Measurements from ENCODE around the gene ST6GALNAC3. TPM values are rescaled to one million over a fixed set of nuclear protein-coding genes. Genes with fewer than 3 reads are reported as not detected.

Gene ST6GALNAC3
- total RNA-seq, 1 donor from 2014 or later, result 0.26 TPM

DNA sequence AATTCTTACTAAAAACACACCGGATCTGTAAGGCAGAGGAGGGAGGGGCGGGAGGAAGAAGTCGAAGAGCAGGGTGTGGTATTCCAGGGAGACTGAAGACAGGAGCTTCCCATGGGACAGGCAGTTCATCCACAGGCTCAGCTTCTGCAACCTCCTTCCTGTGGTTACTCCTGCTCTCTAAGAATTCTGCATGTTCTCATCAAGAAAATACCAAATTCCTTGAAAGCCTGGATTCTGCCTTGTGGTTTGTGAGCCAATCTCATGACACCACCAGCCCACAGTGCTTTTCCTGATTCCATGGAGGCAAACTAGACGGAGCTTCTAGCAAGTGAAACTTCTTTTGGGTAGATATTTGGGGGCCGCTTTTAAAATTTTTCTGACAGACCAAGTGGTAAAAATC lies 1.1 kb upstream of the ST6GALNAC3 start:
- TF ChIP-seq, protein P1, sequence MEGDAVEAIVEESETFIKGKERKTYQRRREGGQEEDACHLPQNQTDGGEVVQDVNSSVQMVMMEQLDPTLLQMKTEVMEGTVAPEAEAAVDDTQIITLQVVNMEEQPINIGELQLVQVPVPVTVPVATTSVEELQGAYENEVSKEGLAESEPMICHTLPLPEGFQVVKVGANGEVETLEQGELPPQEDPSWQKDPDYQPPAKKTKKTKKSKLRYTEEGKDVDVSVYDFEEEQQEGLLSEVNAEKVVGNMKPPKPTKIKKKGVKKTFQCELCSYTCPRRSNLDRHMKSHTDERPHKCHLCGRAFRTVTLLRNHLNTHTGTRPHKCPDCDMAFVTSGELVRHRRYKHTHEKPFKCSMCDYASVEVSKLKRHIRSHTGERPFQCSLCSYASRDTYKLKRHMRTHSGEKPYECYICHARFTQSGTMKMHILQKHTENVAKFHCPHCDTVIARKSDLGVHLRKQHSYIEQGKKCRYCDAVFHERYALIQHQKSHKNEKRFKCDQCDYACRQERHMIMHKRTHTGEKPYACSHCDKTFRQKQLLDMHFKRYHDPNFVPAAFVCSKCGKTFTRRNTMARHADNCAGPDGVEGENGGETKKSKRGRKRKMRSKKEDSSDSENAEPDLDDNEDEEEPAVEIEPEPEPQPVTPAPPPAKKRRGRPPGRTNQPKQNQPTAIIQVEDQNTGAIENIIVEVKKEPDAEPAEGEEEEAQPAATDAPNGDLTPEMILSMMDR (IDR thresholded peaks at IDR 0.05; ENCODE audit: insufficient read depth, low read length, severe bottlenecking), result no peak
- no peak for DNase-seq (ENCODE audit: low read depth)

DNA sequence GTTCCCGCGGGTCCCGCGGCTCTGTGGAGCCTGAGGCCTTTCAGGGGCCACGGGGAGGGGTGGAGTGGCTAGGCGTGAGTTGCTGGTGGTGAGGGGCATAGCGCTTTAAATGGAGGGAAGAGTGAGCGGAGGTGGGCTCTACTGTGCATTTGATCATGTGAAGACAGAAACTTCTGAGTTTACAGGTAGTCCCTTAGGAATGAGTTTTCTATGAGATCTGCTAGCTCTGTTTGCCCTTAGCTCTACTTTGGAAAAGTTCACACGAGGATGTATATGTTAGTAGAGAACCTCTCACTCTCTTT lies 593 bp downstream of the ST6GALNAC3 start:
- no peak for FAIRE-seq
- Histone ChIP-seq H3K36me3 (ENCODE audit: control insufficient read depth, insufficient read depth, low read length) (no peaks in the 10 kb centered on the region), H3K27me3 (ENCODE audit: control insufficient read depth, insufficient read depth, low read length) (no peaks in the 10 kb centered on the region), H3K4me3 (ENCODE audit: low read depth, low read length) (peak overlapping the region; percentile 57)
- TF ChIP-seq, protein P1 (IDR thresholded peaks at IDR 0.05; ENCODE audit: insufficient read depth, low read length, severe bottlenecking), result no peak
- no peak for DNase-seq (ENCODE audit: low read depth)

More for the DNA sequence above, 1.1 kb upstream of the ST6GALNAC3 start:
- FAIRE-seq, result no peak
- Histone ChIP-seq H3K36me3 (ENCODE audit: control insufficient read depth, insufficient read depth, low read length) (no peaks in the 10 kb centered on the region), H3K27me3 (ENCODE audit: control insufficient read depth, insufficient read depth, low read length) (no peaks in the 10 kb centered on the region), H3K4me3 (ENCODE audit: low read depth, low read length) (no peak overlapping the region)

DNA sequence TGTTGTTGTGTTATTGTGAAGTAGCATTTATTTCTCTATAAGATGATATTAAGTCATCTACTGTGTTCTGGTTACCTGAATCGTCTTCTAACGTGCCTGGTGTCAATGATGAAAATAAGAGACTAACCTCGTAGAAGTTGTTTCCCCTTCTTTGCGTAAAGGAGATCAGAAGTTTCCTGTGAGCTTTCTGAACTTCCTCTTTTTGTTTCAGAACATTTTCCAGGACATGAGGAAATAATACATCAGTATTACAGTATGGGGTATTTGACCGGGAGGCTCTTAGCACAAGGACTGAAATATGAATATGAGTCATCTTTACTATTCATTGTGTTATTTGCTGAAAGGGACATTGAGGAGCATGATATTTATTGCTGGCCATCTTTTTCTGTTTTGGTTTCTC lies 1.3 kb downstream of the ST6GALNAC3 start:
- H3K4me3 ChIP-seq (ENCODE audit: low read depth, low read length), result no peak overlapping the region
- TF ChIP-seq, protein P1 (IDR thresholded peaks at IDR 0.05; ENCODE audit: insufficient read depth, low read length, severe bottlenecking), result no peak
- no peaks in the 10 kb centered on the region for H3K27me3 ChIP-seq (ENCODE audit: control insufficient read depth, insufficient read depth, low read length)
- DNase-seq (ENCODE audit: low read depth) (peak; percentile 15), FAIRE-seq (no peak)
- H3K36me3 ChIP-seq (ENCODE audit: control insufficient read depth, insufficient read depth, low read length), result no peaks in the 10 kb centered on the region

DNA sequence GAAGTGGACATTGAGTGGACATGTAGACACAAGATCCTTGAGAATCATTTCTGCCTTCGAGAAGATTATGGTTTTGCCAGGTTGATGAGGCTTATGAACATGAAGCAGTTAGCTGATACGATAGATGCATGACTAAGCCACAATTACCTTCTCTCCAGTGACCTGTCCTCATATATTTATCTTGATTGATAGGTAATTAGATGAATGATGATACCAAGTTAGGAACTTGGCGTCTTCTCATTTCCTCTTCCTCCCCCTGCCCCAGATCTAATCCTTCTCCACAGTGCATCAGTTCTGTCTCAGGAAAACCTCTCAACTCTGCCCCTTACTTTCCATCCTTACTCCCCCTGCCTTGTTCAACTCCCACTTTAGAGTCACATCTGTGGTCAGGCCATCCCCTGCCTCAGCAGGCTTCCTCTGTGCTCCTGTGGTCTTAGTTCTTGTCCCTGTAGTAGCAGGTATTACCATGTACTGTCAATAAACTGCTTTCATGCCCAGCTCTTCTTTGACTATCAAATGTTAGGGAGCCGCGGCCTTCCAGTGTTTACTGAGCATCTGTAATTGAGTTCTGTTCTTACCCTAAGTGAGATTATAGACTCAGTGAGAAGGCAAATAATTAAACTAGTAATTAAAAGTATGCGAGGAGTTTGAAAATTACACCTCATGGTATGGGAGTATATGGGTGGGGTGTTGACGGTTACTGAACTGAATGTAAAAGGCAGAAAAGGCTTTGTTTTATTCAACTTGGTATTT lies 5.1 kb downstream of the ST6GALNAC3 start:
- no peak for FAIRE-seq
- TF ChIP-seq, protein P1 (IDR thresholded peaks at IDR 0.05; ENCODE audit: insufficient read depth, low read length, severe bottlenecking), result no peak
- no peaks in the 10 kb centered on the region for H3K27me3 ChIP-seq (ENCODE audit: control insufficient read depth, insufficient read depth, low read length)
- DNase-seq (ENCODE audit: low read depth), result no peak
- H3K4me3 ChIP-seq (ENCODE audit: low read depth, low read length), result no peak overlapping the region
- no peaks in the 10 kb centered on the region for H3K36me3 ChIP-seq (ENCODE audit: control insufficient read depth, insufficient read depth, low read length)

DNA sequence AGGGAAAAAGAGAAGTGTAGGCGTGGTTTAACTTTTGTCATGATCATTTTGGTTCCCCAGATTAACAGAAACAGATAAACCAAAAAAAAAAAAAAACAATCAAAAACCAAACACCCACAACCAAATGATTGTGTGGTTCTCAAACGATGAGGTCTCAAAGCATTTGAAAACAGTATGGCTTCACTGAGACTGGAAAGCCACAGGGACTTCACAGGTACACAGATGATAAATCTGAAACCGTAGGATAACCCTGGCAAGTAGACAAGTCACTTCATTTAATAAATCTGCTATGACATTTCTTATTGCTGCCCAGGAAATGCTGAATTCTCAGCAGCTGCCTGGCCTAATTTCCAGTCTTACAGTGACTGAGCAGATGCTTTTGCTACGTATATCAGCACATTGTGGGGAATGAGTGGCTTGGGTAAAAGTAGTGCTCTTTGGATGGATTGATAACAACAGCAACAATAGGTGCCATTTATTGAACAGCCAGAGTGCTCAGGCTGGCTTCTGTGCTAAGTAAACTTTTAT lies 6.1 kb downstream of the ST6GALNAC3 start:
- no peaks in the 10 kb centered on the region for H3K27me3 ChIP-seq (ENCODE audit: control insufficient read depth, insufficient read depth, low read length)
- TF ChIP-seq, protein P1 (IDR thresholded peaks at IDR 0.05; ENCODE audit: insufficient read depth, low read length, severe bottlenecking), result no peak
- no peak overlapping the region for H3K4me3 ChIP-seq (ENCODE audit: low read depth, low read length)
- no peaks in the 10 kb centered on the region for H3K36me3 ChIP-seq (ENCODE audit: control insufficient read depth, insufficient read depth, low read length)
- DNase-seq (ENCODE audit: low read depth), result no peak
- no peak for FAIRE-seq

DNA sequence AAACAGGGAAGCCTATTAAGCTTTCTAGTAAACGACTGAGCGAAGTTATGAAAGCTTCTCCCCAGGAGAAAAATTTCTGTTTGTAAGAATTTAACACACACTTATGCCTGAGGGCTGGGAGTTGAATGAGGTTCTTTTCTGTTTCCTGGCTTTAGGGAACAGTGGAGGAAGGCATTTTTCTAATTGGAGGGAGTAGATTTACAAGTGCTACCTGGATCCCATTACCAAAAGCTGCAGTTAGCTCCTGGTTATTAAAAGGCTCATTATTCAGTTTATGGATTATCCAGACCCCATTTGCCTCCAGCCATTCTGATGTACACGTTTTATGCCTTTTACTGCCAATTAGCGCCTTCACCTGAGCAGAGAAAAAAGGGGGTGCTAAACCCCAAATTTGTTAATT lies 7.5 kb downstream of the ST6GALNAC3 start:
- H3K4me3 ChIP-seq (ENCODE audit: low read depth, low read length), result no peak overlapping the region
- FAIRE-seq (no peak), DNase-seq (ENCODE audit: low read depth) (no peak)
- TF ChIP-seq, protein P1 (IDR thresholded peaks at IDR 0.05; ENCODE audit: insufficient read depth, low read length, severe bottlenecking), result no peak
- H3K36me3 ChIP-seq (ENCODE audit: control insufficient read depth, insufficient read depth, low read length), result no peaks in the 10 kb centered on the region
- H3K27me3 ChIP-seq (ENCODE audit: control insufficient read depth, insufficient read depth, low read length), result no peaks in the 10 kb centered on the region

Measured in bronchial epithelial cell (primary cell).